H1 (cell line): ENCODE data around the gene SYNDIG1. TPM values are rescaled to one million over a fixed set of nuclear protein-coding genes. Genes with fewer than 3 reads are reported as not detected.

Source experiments
- CTCF ChIA-PET: fragments of 300-600 bp; sonication (Branson Sonifier 250); formaldehyde crosslinking; loops from one replicate; lab custom pipeline; 2021; ENCODE audit not compliant: partially characterized antibody; lab: Charles Lee
- POLR2A ChIA-PET: fragments of 300-600 bp; sonication (Branson Sonifier 250); formaldehyde crosslinking; loops from one replicate; lab custom pipeline; 2021; ENCODE audit warnings: inconsistent platforms; ENCODE audit not compliant: partially characterized antibody; lab: Charles Lee
- DNase-seq, 2 experiments: peaks; one replicate each; pipeline versions ENCODE4 v3.0.0 to v3.0.0-alpha.2; 2010 to 2022; ENCODE audit warnings: low spot score in 2 of 2, low read depth in 1 of 2, mixed read lengths in 1 of 2
- FAIRE-seq: peaks from 2 replicates; lab custom pipeline; 2011; peaks lifted over from hg19 to GRCh38; lab: Jason Lieb, UNC
- H2AFZ ChIP-seq: 2 replicates; pipeline ENCODE4 v1.8.1; 2012; ENCODE audit warnings: low read length, inconsistent platforms
- H2AK5ac ChIP-seq: 2 replicates; pipeline ENCODE4 v1.6.1; 2013; ENCODE audit warnings: low read depth, low read length
- H2BK120ac ChIP-seq: replicated peaks from 2 replicates; pipeline ENCODE3; 2013; ENCODE audit warnings: low read depth, low read length, inconsistent platforms
- H2BK12ac ChIP-seq: 2 replicates; pipeline ENCODE4 v1.6.1; 2013; ENCODE audit warnings: low read depth, low read length
- H2BK15ac ChIP-seq: 2 replicates; pipeline ENCODE4 v1.6.1; 2013; ENCODE audit warnings: low read length
- H2BK20ac ChIP-seq: 2 replicates; pipeline ENCODE4 v1.6.1; 2013; ENCODE audit warnings: low read length
- H2BK5ac ChIP-seq: 2 replicates; pipeline ENCODE4 v1.6.1; 2013; ENCODE audit warnings: low read depth, low read length
- H3K14ac ChIP-seq: 2 replicates; pipeline ENCODE4 v1.6.1; 2013; ENCODE audit warnings: inconsistent platforms; ENCODE audit not compliant: insufficient read length
- H3K18ac ChIP-seq: 2 replicates; pipeline ENCODE4 v1.6.1; 2013; ENCODE audit warnings: low read length; ENCODE audit errors: extremely low read depth
- H3K23ac ChIP-seq: 2 replicates; pipeline ENCODE4 v1.6.1; 2013; ENCODE audit warnings: inconsistent platforms; ENCODE audit not compliant: insufficient read length
- H3K23me2 ChIP-seq: 2 replicates; pipeline ENCODE4 v1.6.1; 2013; ENCODE audit warnings: low read depth, low read length
- H3K27ac ChIP-seq: 2 replicates; pipeline ENCODE4 v1.6.1; 2011; ENCODE audit warnings: low read depth, low read length, inconsistent platforms
- H3K27me3 ChIP-seq, 4 experiments: replicated peaks in 1 of 4; 1 replicate in 1 of 4; 2 replicates in 3 of 4; pipeline versions ENCODE4 v1.6.1 to v1.8.1; 2011 to 2013; ENCODE audit warnings: low read length in 3 of 4, mild to moderate bottlenecking in 3 of 4, inconsistent platforms in 2 of 4, mixed read lengths in 2 of 4, moderate library complexity in 1 of 4; ENCODE audit not compliant: control insufficient read depth in 3 of 4, insufficient read depth in 3 of 4; ENCODE audit errors: extremely low read depth in 1 of 4
- H3K36me3 ChIP-seq, 4 experiments: 2 replicates each; pipeline versions ENCODE4 v1.6.1 to v1.8.1; 2011 to 2013; ENCODE audit warnings: mild to moderate bottlenecking in 4 of 4, low read length in 3 of 4, moderate library complexity in 2 of 4, control low read depth in 1 of 4, inconsistent platforms in 1 of 4; ENCODE audit not compliant: insufficient read depth in 4 of 4, control insufficient read depth in 2 of 4
- H3K4ac ChIP-seq: replicated peaks from 2 replicates; pipeline ENCODE3; 2013; ENCODE audit warnings: low read length, low read depth, mixed read lengths, inconsistent platforms; ENCODE audit not compliant: insufficient read length
- H3K4me1 ChIP-seq, 4 experiments: replicated peaks in 1 of 4; 1 replicate in 1 of 4; 2 replicates in 3 of 4; pipeline versions ENCODE4 v1.6.1 to v1.8.1; 2011 to 2013; ENCODE audit warnings: low read length in 3 of 4, inconsistent platforms in 2 of 4, mixed read lengths in 1 of 4; ENCODE audit not compliant: insufficient read depth in 4 of 4, control insufficient read depth in 3 of 4
- H3K4me2 ChIP-seq, 2 experiments: 2 replicates each; pipeline versions ENCODE4 v1.6.1 to v1.8.1; 2011 to 2013; ENCODE audit warnings: low read depth in 2 of 2, low read length in 2 of 2, control low read depth in 1 of 2, inconsistent platforms in 1 of 2, mild to moderate bottlenecking in 1 of 2; ENCODE audit not compliant: insufficient read depth in 1 of 2
- H3K4me3 ChIP-seq, 4 experiments: fragments of 200-600, 300-600 bp in 1 of 4; sonication (generic), shearing (Covaris generic), sonication (Bioruptor Twin) in 1 of 4; 2 replicates each; pipeline versions ENCODE4 v1.5.1 to v1.8.1; 2011 to 2016; ENCODE audit warnings: low read length in 4 of 4, low read depth in 3 of 4, control low read depth in 2 of 4, inconsistent platforms in 2 of 4, mild to moderate bottlenecking in 2 of 4, mixed read lengths in 1 of 4, moderate library complexity in 1 of 4; ENCODE audit not compliant: insufficient read depth in 2 of 4; ENCODE audit errors: extremely low read depth in 1 of 4
- H3K56ac ChIP-seq: replicated peaks from 2 replicates; pipeline ENCODE3; 2013; ENCODE audit warnings: low read depth, mild to moderate bottlenecking, mixed read lengths, low read length, inconsistent platforms; ENCODE audit not compliant: insufficient read length
- H3K79me1 ChIP-seq: 2 replicates; pipeline ENCODE4 v1.6.1; 2013; ENCODE audit warnings: low read depth, low read length, control low read depth
- H3K79me2 ChIP-seq, 2 experiments: 2 replicates each; pipeline versions ENCODE4 v1.6.1 to v1.8.1; 2012 to 2013; ENCODE audit warnings: low read length in 2 of 2, mild to moderate bottlenecking in 2 of 2, inconsistent platforms in 1 of 2; ENCODE audit not compliant: insufficient read depth in 2 of 2, control insufficient read depth in 1 of 2
- H3K9ac ChIP-seq, 4 experiments: replicated peaks in 1 of 4; 1 replicate in 1 of 4; 2 replicates in 3 of 4; pipeline versions ENCODE4 v1.6.1 to v1.8.1; 2011 to 2013; ENCODE audit warnings: low read depth in 3 of 4, low read length in 3 of 4, control low read depth in 2 of 4, mild to moderate bottlenecking in 2 of 4, moderate library complexity in 2 of 4, inconsistent platforms in 1 of 4; ENCODE audit errors: extremely low read depth in 1 of 4
- H3K9me3 ChIP-seq, 2 experiments: 2 replicates each; pipeline versions ENCODE4 v1.6.1 to v1.8.1; 2012 to 2013; ENCODE audit warnings: mild to moderate bottlenecking in 2 of 2, moderate library complexity in 2 of 2, control low read depth in 1 of 2, inconsistent platforms in 1 of 2, low read depth in 1 of 2, low read length in 1 of 2, mixed read lengths in 1 of 2; ENCODE audit not compliant: insufficient read depth in 2 of 2
- H4K20me1 ChIP-seq, 2 experiments: replicated peaks in 1 of 2; 2 replicates each; pipeline versions ENCODE3 to v1.8.1; 2011 to 2013; ENCODE audit warnings: inconsistent platforms in 2 of 2, low read length in 2 of 2, mild to moderate bottlenecking in 1 of 2; ENCODE audit not compliant: insufficient read depth in 2 of 2, control insufficient read depth in 1 of 2
- H4K5ac ChIP-seq: 2 replicates; pipeline ENCODE4 v1.6.1; 2013; ENCODE audit warnings: low read length, low read depth, mixed read lengths, inconsistent platforms; ENCODE audit not compliant: insufficient read length
- H4K8ac ChIP-seq: 2 replicates; pipeline ENCODE4 v1.8.0; 2013; ENCODE audit warnings: mild to moderate bottlenecking, moderate library complexity, low read length, inconsistent platforms; ENCODE audit not compliant: insufficient read depth; ENCODE audit errors: extremely low read depth
- H4K91ac ChIP-seq: replicated peaks from 2 replicates; pipeline ENCODE3; 2013; ENCODE audit warnings: low read length, mixed read lengths, inconsistent platforms; ENCODE audit not compliant: insufficient read length
- ASH2L ChIP-seq: fragments of 200-600, 300-600 bp; sonication (generic); IDR thresholded peaks from one replicate; pipeline ENCODE4 v1.7.1; 2017; ENCODE audit warnings: low read length
- CHD2 ChIP-seq: IDR thresholded peaks from 2 replicates; pipeline ENCODE4 v1.6.1; 2012; ENCODE audit warnings: low read length, improper control_type of control experiment
- JUN ChIP-seq: IDR thresholded peaks from 2 replicates; pipeline ENCODE4 v1.6.1; 2011; ENCODE audit warnings: low read depth, mild to moderate bottlenecking, improper control_type of control experiment, low read length
- KDM4A ChIP-seq: IDR thresholded peaks from one replicate; pipeline ENCODE4 v1.7.1; 2012; ENCODE audit warnings: low read depth, mild to moderate bottlenecking, moderate library complexity, low read length, inconsistent platforms; ENCODE audit not compliant: severe bottlenecking
- MAX ChIP-seq: IDR thresholded peaks from 2 replicates; pipeline ENCODE4 v1.6.1; 2012; ENCODE audit warnings: inconsistent platforms
- POLR2AphosphoS5 ChIP-seq: IDR thresholded peaks from 2 replicates; pipeline ENCODE4 v1.6.1; 2011; ENCODE audit warnings: low read depth, low read length
- RAD21 ChIP-seq, 2 experiments: IDR thresholded peaks in 1 of 2; conservative IDR thresholded peaks in 1 of 2; 2 replicates each; pipeline ENCODE4 v1.6.1; 2011; ENCODE audit warnings: low read depth in 2 of 2, low read length in 2 of 2, improper control_type of control experiment in 1 of 2, inconsistent platforms in 1 of 2, mild to moderate bottlenecking in 1 of 2, moderate library complexity in 1 of 2
- SAP30 ChIP-seq: fragments of 300-600 bp; sonication (generic); IDR thresholded peaks from 2 replicates; pipeline ENCODE4 v1.7.1; 2012; ENCODE audit warnings: low read length, moderate library complexity, mild to moderate bottlenecking, inconsistent platforms; ENCODE audit not compliant: insufficient read depth, insufficient replicate concordance
- SIX5 ChIP-seq: IDR thresholded peaks from 2 replicates; pipeline ENCODE4 v1.6.1; 2011; ENCODE audit warnings: mild to moderate bottlenecking, low read depth, low read length
- SP1 ChIP-seq: IDR thresholded peaks from 2 replicates; pipeline ENCODE4 v1.6.1; 2011; ENCODE audit warnings: low read depth, low read length
- TAF1 ChIP-seq: IDR thresholded peaks from 2 replicates; pipeline ENCODE4 v1.6.1; 2011; ENCODE audit warnings: mild to moderate bottlenecking, low read depth, low read length
- WGBS, 2 experiments: shearing (Covaris generic) in 1 of 2; methylation state at CpG; one replicate each; pipeline versions ENCODE4 v1.1.6 to v1.1.7; 2013 to 2015; ENCODE audit warnings: low lambda C conversion rate in 2 of 2, mixed read lengths in 2 of 2, inconsistent platforms in 1 of 2, low coverage in 1 of 2, missing lambda C conversion rate in 1 of 2; ENCODE audit not compliant: insufficient replicate concordance in 2 of 2, insufficient coverage in 1 of 2, insufficient read length in 1 of 2; ENCODE audit errors: extremely low coverage in 1 of 2, missing lambda C conversion rate in 1 of 2; 5-methylcytosine and 5-hydroxymethylcytosine counted together
- polyA plus RNA-seq, 7 experiments: library from polyadenylated mRNA; depleted of rRNA in 3 of 7; stranded (reverse) in 5 of 7; unstranded in 2 of 7; fragments of >200 nt in 5 of 7; fragments of 200-250 nt in 2 of 7; gene quantifications; 1 replicate in 5 of 7; 2 replicates in 1 of 7; 4 replicates in 1 of 7; pipeline versions ENCODE4 v1.2.1 to v1.2.3, GENCODE V29; 2011 to 2013; ENCODE audit warnings: missing spikeins in 2 of 7, mixed read lengths in 2 of 7
- total RNA-seq: library from RNA; stranded (reverse); fragmentation: NEBNext Ultra II Directional; extraction: Animal tissue kit (Norgen Biotek cat#: 25700); gene quantifications from 2 replicates; pipeline ENCODE4 v1.2.1, GENCODE V29; 2021

Gene SYNDIG1
- total and polyA plus RNA-seq, 2 of the 8 experiments (the other 6 are each of a cell fraction or from before 2014, with no cell fraction given): 6.5 to 7.8 TPM

GRCh38 chr20:24700166-24700860, 230.9 kb downstream of the SYNDIG1 start:
- no peak overlapping the region for H2BK12ac ChIP-seq
- no peak overlapping the region for H2AFZ ChIP-seq
- CTCF ChIA-PET: no interaction called here
- no peak overlapping the region for H4K5ac ChIP-seq
- no peak overlapping the region for H3K27ac ChIP-seq
- POLR2A ChIA-PET: interaction anchor here (1.0 kb wide), 1 partner anchor 9 kb away, joined by 3 read pairs; no protein-coding TSS in a partner anchor
- H3K9me3 ChIP-seq: no peaks in the 10 kb centered on the region
- no peak overlapping the region for H3K23ac ChIP-seq
- FAIRE-seq (no peak), DNase-seq (peak in 1 of 2 experiments; percentile 28)
- no peak overlapping the region for H2BK5ac ChIP-seq
- H3K14ac ChIP-seq: no peak overlapping the region
- H3K4me2 ChIP-seq: no peak overlapping the region
- no peak overlapping the region for H2BK20ac ChIP-seq
- no peak overlapping the region for H2BK15ac ChIP-seq
- no peaks in the 10 kb centered on the region for H3K4me1 ChIP-seq
- H4K8ac ChIP-seq: no peak overlapping the region; the same call in 1 of the 2 replicates
- H3K18ac ChIP-seq: no peak overlapping the region
- no peaks in the 10 kb centered on the region for H3K36me3 ChIP-seq
- no peak overlapping the region for H2BK120ac ChIP-seq
- H3K79me1 ChIP-seq: no peaks in the 10 kb centered on the region
- 77% methylated on average over 6 of the region's 6 CpGs; no CpG with 5 or more reads in 1 of the 2 experiments for WGBS, 2 experiments
- H4K20me1 ChIP-seq: no peaks in the 10 kb centered on the region
- H3K79me2 ChIP-seq: no peaks in the 10 kb centered on the region
- no peak overlapping the region for H3K4ac ChIP-seq
- no peak overlapping the region for H2AK5ac ChIP-seq
- no peaks in the 10 kb centered on the region for H3K27me3 ChIP-seq
- no peak overlapping the region for H3K56ac ChIP-seq
- H3K23me2 ChIP-seq: no peaks in the 10 kb centered on the region
- no peak overlapping the region for H3K4me3 ChIP-seq
- H3K9ac ChIP-seq: no peak overlapping the region
- no peak overlapping the region for H4K91ac ChIP-seq
- TF ChIP-seq POLR2AphosphoS5 (no peak), CHD2 (no peak), SP1 (no peak), SIX5 (no peak), KDM4A (no peak), RAD21 (IDR thresholded peaks at IDR 0.05 in 1 of 2, conservative IDR thresholded peaks at IDR 0.05 in 1 of 2; ENCODE audit: low read depth in 2 of 2, low read length in 2 of 2) (no peak), SAP30 (no peak), JUN (no peak), MAX (no peak), TAF1 (no peak), ASH2L (no peak)
